HepG2 (cell line): ENCODE data around the gene NME1. TPM values are rescaled to one million over a fixed set of nuclear protein-coding genes. Genes with fewer than 3 reads are reported as not detected.

Experiments used
- ARNTL ChIP-seq: sonication (generic); formaldehyde crosslinking; IDR thresholded peaks from 2 replicates; pipeline ENCODE4 v1.4.0; 2020; ENCODE audit warnings: mild to moderate bottlenecking, missing genetic modification reagents
- CBX2 ChIP-seq, 2 experiments: fragments of 200-600 bp in 1 of 2; sonication (generic); formaldehyde crosslinking in 1 of 2; IDR thresholded peaks; 2 replicates each; pipeline versions ENCODE4 v1.7.0 to v1.8.1; 2018 to 2022; ENCODE audit warnings: low read depth in 2 of 2, low read length in 1 of 2, mild to moderate bottlenecking in 1 of 2, missing genetic modification reagents in 1 of 2
- CENPX ChIP-seq: sonication (generic); formaldehyde crosslinking; IDR thresholded peaks from 2 replicates; pipeline ENCODE4 v1.9.0; 2021; ENCODE audit warnings: mild to moderate bottlenecking, missing genetic modification reagents, moderate library complexity
- HHEX ChIP-seq: IDR thresholded peaks from 2 replicates; pipeline ENCODE4 v1.6.1; 2016; ENCODE audit warnings: control low read depth
- HINFP ChIP-seq: sonication (generic); formaldehyde crosslinking; IDR thresholded peaks from 2 replicates; pipeline ENCODE4 v1.4.0; 2020; ENCODE audit warnings: low read depth, mild to moderate bottlenecking, missing genetic modification reagents
- KLF9 ChIP-seq: IDR thresholded peaks from 2 replicates; pipeline ENCODE4 v1.6.1; 2016; ENCODE audit warnings: low read depth
- MAFF ChIP-seq: IDR thresholded peaks from 2 replicates; pipeline ENCODE4 v1.6.1; 2011; ENCODE audit warnings: low read depth, low read length, improper control_type of control experiment
- MTA1 ChIP-seq: sonication (generic); formaldehyde crosslinking; IDR thresholded peaks from 2 replicates; pipeline ENCODE4 v1.4.0; 2020; ENCODE audit warnings: missing genetic modification reagents, mild to moderate bottlenecking, borderline replicate concordance
- RFX5 ChIP-seq: IDR thresholded peaks from 2 replicates; pipeline ENCODE4 v1.6.1; 2011; ENCODE audit warnings: low read depth, low read length, improper control_type of control experiment
- SOX5 ChIP-seq: IDR thresholded peaks from 2 replicates; pipeline ENCODE4 v1.6.1; 2016; ENCODE audit warnings: borderline replicate concordance
- ZBTB26 ChIP-seq: IDR thresholded peaks from 2 replicates; pipeline ENCODE4 v1.6.1; 2016; ENCODE audit warnings: missing compliant biosample characterization, missing genetic modification reagents, borderline replicate concordance
- ZFP41 ChIP-seq: sonication (generic); formaldehyde crosslinking; IDR thresholded peaks from 2 replicates; pipeline ENCODE4 v1.4.0; 2020; ENCODE audit warnings: mild to moderate bottlenecking, missing genetic modification reagents, borderline replicate concordance
- ZGPAT ChIP-seq: IDR thresholded peaks from 2 replicates; pipeline ENCODE4 v1.6.1; 2016; ENCODE audit warnings: mild to moderate bottlenecking
- ZKSCAN8 ChIP-seq: IDR thresholded peaks from 2 replicates; pipeline ENCODE4 v1.6.1; 2016; ENCODE audit warnings: borderline replicate concordance, missing genetic modification reagents, missing compliant biosample characterization
- ZNF639 ChIP-seq: conservative IDR thresholded peaks from 2 replicates; pipeline ENCODE4 v1.6.1; 2018; ENCODE audit warnings: missing genetic modification reagents
- ZNF687 ChIP-seq: sonication (generic); formaldehyde crosslinking; IDR thresholded peaks from 2 replicates; pipeline ENCODE4 v1.5.1; 2020; ENCODE audit warnings: mild to moderate bottlenecking, missing genetic modification reagents, moderate library complexity
- ZNF75D ChIP-seq: sonication (generic); formaldehyde crosslinking; IDR thresholded peaks from 2 replicates; pipeline ENCODE4 v1.8.1; 2023; ENCODE audit warnings: missing genetic modification reagents, mild to moderate bottlenecking, borderline replicate concordance
- ZNF83 ChIP-seq: sonication (generic); formaldehyde crosslinking; IDR thresholded peaks from 2 replicates; pipeline ENCODE4 v1.4.0; 2020; ENCODE audit warnings: missing genetic modification reagents, mild to moderate bottlenecking, borderline replicate concordance
- polyA plus RNA-seq, 8 experiments: library from polyadenylated mRNA; depleted of rRNA in 3 of 8; stranded (reverse) in 7 of 8; unstranded in 1 of 8; fragments of >200 nt; fragmentation: Illumina TruSeq in 4 of 8; extraction: Trizol in 4 of 8; gene quantifications; 2 replicates each; pipeline versions ENCODE4 v1.2.1 to v1.2.3, GENCODE V29; 2011 to 2016; ENCODE audit warnings: low read depth in 4 of 8, missing spikeins in 1 of 8, mixed read lengths in 1 of 8; ENCODE audit not compliant: insufficient read depth in 1 of 8
- total RNA-seq, 5 experiments: library from RNA; depleted of rRNA; stranded (reverse); fragments of >200 nt; fragmentation: Illumina TruSeq; extraction: Trizol; gene quantifications; 2 replicates each; pipeline ENCODE4 v1.2.3, GENCODE V29; 2016; ENCODE audit warnings: low read depth in 1 of 5

The NME1 gene
- total and polyA plus RNA-seq, 2 of the 13 experiments (the other 11 are each of a cell fraction or from before 2014, with no cell fraction given), result 295 to 516 TPM

- TF ChIP-seq ZNF687 (CRISPR knock-in tag) (peak; percentile 99), ZFP41 (CRISPR knock-in tag) (peak; percentile 99), ZNF83 (CRISPR knock-in tag) (peak; percentile 93; the same call in 1 of the 2 replicates), HINFP (peak; percentile 95), ZGPAT (CRISPR knock-in tag) (peak; percentile 100), ZNF75D (CRISPR knock-in tag) (peak; percentile 86; the same call in 1 of the 2 replicates), ZKSCAN8 (peak; percentile 94), ZNF639 (CRISPR knock-in tag) (peak; percentile 99), HHEX (CRISPR knock-in tag) (peak; percentile 19; the same call in 1 of the 2 replicates), SOX5 (CRISPR knock-in tag) (peak; percentile 88), ARNTL (CRISPR knock-in tag) (peak; percentile 96), CENPX (CRISPR knock-in tag) (no peak), CBX2 (IDR thresholded peaks at IDR 0.05; ENCODE audit: low read depth, low read length) (no peak; the same call in 1 of the 2 replicates), CBX2 (CRISPR knock-in tag; IDR thresholded peaks at IDR 0.05; ENCODE audit: low read depth) (peak; percentile 94; the same call in 1 of the 2 replicates), RFX5 (peak; percentile 71; the same call in 1 of the 2 replicates), KLF9 (CRISPR knock-in tag) (0 out of 2 replicates have a peak, but pooled peaks have one; percentile 97), MTA1 (CRISPR knock-in tag) (peak; percentile 98), ZBTB26 (CRISPR knock-in tag) (peak; percentile 95; the same call in 1 of the 2 replicates), MAFF (peak; percentile 47)
These were observed at the start of gene NME1 (continued) for GRCh38 chr17:51153210-51154072.
